ENCODE measurements around the gene AP3S1.

- TF ChIP-seq HDAC2 (IDR thresholded peaks at IDR 0.05): no peak
- no peak for TF ChIP-seq POLR2A (IDR thresholded peaks at IDR 0.05; ENCODE audit: low read length)
- no peak for TF ChIP-seq REST (IDR thresholded peaks at IDR 0.05)
- no peak for TF ChIP-seq CTCF (IDR thresholded peaks at IDR 0.05)
- no peak for TF ChIP-seq JUN (IDR thresholded peaks at IDR 0.05)
- TF ChIP-seq MAX (IDR thresholded peaks at IDR 0.05): no peak
- TF ChIP-seq CHD2 (IDR thresholded peaks at IDR 0.05; ENCODE audit: low read length, partially characterized antibody): no peak
- no peak for TF ChIP-seq ESRRA (IDR thresholded peaks at IDR 0.05; ENCODE audit: borderline replicate concordance, low read length)
- no peak for TF ChIP-seq RAD21 (conservative IDR thresholded peaks at IDR 0.05 in 1 of 2, IDR thresholded peaks at IDR 0.05 in 1 of 2)
- TF ChIP-seq NFE2L2 (conservative IDR thresholded peaks at IDR 0.05; ENCODE audit: low read length): no peak
- TF ChIP-seq HES2 (IDR thresholded peaks at IDR 0.05): no peak
- no peak for TF ChIP-seq RCOR1 (IDR thresholded peaks at IDR 0.05; ENCODE audit: low read depth, low read length)
- TF ChIP-seq EP300 (IDR thresholded peaks at IDR 0.05): no peak
- TF ChIP-seq USF2 (IDR thresholded peaks at IDR 0.05): no peak
Measured at GRCh38 chr5:115949096-115949495, 107.4 kb downstream of the AP3S1 start.

Data from A549 (cell line).